Activated T-cell treated with anti-CD3 and anti-CD28 coated beads, Interleukin-2, amount 50 U/mL, for 48 hours (primary cell): ENCODE results near the gene PCNX2.

Experiments used
- DNase-seq, 2 experiments: peaks; one replicate each; pipeline ENCODE4 v3.0.0-alpha.2; 2020

PCNX2 gene

DNA sequence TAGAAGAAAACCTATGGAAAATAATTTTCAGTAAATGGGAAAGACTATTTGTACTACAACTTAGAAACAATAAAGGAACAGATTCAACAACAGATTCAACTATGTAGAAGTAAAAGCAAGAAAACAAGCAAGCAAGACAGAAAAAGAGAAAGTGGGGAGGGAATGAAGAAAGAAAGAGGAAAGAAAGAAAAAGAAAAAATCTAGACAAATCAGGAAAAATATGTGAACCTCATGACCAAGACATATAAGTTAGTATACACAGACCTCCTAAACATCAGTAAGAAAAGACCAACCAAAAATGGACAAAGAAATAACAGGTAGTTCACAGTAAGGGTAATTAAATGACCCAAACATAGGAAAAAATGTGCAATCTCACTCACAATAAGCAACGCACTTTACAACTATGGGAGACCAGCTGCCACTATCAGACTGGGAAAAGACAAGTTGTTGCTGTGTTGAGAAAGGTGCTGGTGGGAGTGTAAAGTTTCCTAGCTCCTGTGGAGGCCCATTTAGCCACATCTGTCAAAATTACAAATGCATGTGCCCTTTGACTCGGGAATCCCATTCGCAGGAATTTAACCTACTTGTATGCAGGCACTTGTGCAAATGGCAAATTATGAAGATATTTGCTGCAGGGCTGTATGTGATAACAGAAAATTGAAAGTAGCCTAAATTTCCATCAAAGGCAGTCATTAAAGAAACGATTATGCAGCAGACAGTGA lies 18.1 kb upstream of the PCNX2 start:
- DNase-seq = no peak

DNA sequence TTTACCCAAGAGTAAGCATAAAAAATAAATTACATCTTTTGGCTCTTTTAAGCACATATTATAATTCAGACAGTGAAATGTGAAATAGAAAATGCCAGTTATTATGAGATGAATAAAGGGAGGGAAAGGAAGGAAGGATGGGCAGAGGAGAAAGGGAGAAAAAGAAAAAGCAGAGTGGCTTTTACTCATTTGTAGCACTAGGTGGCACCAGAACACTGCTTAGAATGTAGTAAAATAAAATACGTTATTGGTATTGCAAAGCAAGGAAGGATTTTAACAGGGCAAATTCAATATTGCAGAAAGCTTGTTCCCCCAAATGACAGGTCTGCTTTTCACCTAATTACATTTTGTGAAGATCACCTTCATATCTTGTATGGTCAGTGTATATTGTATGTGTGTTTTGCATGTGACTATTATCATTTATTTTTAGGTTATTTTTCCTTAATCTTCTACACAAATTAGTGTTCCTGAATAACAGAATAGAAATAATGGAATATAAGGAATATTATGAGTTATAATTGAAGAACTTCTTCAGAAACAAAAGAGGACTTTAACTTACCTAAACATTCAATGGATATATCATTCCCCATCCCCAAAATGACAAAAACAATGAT lies 9.1 kb upstream of the PCNX2 start:
- no peak for DNase-seq

DNA sequence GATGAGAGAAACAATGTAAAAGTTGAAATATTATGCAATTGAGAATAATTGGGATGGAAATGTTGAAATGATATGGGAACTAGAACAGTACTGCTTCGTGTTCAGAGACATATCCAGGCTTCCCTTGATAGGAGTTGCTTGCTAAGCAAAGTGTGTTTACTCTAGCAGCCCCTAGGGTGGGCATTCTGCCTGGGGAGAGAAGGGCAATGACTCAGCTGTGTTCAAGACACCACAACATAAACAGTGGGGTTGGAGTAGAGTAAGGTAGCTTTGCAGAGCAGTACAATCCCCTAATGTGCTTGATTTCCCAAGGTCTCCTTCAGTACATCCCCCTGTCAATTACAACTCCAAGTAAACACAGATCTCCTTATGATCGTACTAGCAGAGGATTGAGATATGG lies 4.8 kb upstream of the PCNX2 start:
- no peak for DNase-seq

DNA sequence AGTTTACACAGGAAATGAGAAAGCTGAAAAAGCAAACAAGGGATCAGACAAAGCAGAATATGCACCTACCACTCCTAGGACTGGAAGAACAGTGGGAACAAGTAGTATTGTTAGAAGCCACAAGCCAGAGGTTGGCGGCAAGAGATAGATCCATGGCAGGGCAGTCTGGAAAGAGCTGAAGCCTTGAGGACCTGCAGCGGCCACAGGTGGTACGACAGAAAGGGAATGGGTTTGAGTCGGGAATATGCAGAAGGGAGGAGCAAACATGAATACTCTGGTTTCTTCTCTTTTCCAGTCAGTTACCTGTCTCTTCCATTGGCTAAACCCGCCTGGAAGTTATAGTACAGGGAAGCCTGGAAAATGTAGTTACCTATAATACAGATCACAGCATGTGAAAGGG lies 3.9 kb upstream of the PCNX2 start:
- no peak for DNase-seq

DNA sequence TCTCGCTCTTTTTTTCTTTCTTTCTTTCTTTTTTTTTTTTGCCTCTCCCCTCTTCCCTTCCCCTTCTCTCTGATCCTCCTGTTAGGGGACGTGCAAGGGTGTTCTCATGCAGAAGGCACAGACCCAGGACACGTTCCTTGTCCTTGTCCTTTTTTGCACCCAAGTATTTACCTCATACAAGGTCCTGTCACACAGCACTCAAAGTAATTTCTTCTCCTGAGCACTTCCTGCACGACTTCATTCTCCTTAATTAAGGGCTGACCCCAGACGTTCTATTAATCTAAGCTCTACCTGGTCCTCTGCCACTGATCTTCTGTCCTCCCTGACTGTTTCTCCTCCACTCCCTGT lies 424 bp upstream of the PCNX2 start:
- no peak for DNase-seq

DNA sequence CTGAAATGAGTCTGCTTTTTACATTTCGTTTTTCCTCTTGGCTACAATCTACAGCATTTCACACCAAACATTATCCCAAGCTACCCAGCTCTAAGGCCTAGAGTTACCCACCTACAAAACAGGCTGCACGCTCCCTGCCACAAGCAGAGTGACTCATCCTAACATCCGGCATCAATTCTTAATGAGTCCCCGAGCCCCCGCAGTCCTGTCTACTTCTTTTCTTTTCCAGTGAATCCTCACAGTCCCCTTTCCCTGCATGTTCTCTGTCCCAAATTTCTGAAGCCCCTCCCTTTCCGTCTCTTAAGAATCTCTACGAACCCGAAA lies 650 bp downstream of the PCNX2 start:
- DNase-seq = no peak

DNA sequence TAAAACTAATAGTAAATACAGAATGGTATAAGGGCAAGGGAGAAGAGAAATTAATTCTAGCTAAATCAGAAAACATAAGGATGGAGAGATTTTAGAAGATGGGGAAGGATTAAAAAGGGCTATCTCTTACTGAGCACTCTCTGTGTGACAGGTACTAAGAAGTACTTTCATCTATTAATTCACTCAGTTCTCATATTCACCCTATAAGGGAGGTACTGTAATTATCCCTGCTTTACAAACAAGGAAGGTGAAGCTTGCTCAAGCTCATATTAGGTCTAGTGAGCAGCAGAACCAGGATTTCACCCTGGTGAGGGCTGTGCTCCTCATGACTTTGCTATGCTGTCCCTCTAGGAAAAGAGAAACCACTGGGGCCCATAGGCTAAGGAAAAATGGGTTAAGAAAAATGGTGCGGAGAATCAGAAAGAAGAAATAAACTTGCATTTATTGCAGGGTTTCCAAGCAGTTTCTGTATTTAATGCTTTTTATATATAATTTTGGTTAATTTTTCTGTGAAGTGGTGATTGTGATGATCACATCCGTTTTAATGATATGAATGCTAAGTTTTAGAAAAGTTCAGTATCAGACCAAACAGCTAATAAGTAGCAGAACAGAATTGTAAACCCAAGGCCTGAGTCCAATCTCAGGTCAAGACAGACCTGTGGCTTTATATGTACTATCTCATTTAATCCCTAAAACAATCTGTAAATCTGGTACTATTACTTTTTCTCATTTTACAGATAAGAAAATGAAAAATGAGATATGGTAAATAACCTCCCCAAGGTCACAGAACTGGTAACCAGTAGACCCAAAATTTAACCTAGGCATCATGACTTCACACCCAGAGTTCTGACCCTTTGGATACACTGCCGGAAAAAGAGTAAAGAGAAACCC lies 1.7 kb downstream of the PCNX2 start:
- no peak for DNase-seq

DNA sequence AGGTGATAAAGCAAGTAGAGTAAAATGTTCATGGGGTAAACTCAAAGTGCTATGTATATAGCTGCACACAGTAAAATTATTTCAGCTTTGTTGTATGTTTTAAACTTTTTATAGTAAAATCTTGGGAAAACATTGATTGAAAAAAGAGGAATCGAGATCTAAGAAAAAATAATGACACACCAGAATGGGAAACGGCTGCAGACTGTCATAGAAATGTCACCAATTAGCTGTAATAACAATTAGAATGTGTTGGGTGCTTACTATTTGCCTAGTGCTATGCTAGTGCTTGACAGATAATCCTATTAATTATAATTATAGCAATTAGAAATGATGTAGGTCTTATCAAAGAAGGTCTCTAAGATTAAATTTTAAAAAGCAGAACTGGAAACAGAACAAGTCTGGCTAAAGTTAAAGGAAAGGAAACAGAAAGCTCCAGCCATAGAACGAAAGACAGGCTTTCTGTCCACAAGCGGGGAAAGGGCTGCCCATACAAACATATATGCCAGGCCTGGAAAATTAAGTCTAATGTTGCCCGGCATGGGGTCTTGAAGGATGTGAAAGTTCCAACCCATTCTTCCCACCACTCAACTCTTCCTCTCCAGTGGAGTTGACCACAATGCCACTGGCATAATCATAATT lies 5.0 kb downstream of the PCNX2 start:
- DNase-seq = no peak

DNA sequence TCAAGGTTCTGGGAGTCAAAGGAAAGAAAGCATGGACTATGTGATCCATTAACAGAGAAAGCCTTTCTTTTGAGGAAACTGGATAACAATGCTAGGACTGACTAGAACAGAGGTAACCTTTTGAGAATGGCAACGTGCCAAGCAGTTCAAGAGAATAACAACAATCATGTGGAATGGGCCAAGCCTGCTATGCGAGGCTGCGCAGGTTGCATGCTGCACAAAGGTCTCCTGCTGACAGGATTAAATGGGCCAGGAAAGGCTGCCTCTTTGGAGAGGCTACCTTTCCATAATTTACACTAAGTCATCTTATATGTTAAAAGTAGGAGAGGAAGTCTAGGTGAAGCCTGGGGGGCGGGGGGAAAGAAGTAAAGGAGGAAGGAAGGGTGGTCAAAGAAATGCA lies 5.8 kb downstream of the PCNX2 start:
- DNase-seq = no peak

DNA sequence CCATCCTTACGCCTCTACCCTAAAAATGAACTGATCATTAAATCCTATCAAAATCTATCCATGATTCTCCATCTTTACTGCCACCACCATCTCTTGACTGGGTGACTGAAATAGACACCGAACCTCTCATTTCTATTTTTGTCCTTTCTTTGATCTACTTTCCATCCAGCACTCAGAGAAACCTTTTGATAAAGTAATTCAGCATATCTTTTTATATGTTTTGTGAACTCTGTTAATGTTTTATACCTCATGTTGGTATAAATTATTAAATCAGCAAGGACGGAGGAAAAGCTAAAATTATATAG lies 13.0 kb downstream of the PCNX2 start:
- no peak for DNase-seq

DNA sequence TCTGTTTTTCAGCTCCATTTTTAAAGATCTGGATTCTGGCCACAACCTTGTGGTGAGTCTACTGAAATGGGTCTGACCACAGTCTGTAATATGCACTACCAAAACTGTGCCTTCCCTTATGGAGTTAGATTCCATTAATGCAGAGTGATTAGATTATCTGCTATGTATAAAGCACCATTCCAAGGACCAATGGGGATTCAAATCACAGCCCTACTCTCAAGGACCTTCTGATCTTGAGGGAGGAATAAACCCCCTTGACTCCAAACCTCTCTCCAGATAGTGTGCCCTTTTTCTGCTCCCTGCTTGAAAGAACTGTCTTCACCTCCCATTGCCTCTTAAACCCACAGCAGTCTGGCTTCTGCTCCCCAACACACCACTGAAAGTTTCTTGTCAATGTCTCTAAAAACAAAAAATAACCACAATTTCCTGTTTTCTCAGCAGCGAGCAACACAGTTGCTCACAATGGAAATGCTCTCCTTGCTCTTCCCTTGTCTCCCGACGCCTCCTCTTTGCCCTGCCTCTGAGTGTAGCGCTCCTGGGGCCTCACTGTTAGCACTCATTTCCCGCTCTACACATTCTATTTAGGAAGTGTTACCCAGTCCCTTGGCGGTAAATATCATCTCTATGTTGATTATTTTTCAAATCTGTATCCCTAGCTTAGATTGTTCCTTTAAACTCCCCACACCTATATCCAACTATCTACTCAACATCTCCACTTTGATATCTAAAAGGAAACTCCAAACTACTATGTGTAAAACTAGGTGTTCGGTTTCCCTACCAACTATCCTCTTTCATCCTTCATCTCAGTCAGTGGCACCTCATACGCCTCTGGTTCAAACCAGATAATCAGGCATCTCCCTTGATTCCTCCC lies 13.6 kb downstream of the PCNX2 start:
- peak in 1 of 2 experiments; percentile 33 for DNase-seq

DNA sequence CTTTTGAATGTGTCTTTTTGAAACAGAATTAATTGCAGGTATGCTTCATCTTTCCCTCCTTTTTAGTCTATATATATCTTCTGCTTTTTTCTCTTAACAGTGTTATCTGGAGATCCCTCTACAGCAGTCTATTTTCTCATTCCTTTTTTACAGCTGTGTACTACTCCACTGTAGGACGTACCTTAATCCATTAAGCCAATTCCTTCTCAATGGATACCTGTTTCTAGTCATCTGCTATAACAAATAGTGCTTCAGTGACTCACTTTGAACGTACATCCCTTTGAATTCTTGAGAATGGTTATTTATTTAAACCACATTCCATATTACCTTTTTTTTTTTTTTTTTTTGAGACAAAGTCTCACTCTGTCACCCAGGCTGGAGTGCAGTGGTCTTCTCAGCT lies 15.6 kb downstream of the PCNX2 start:
- no peak for DNase-seq

DNA sequence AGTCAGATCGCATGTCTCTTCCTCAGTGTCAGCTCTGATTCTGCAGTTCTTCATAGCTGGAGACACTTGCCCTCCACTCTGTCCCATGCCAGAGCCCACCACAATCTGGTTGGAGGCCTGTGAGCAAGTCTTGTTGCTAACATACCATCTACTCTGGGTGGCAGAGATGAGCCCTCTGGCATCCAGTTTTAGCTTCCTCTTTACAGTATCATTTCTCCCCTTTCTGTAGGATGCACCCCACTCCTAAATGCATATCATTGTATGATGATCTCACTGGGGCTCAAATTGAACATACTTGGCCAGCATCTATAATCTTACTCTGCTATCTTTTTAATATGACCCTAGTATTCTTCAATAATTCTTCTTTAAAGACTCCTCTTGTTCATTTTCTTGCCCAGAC lies 16.9 kb downstream of the PCNX2 start:
- DNase-seq = no peak

DNA sequence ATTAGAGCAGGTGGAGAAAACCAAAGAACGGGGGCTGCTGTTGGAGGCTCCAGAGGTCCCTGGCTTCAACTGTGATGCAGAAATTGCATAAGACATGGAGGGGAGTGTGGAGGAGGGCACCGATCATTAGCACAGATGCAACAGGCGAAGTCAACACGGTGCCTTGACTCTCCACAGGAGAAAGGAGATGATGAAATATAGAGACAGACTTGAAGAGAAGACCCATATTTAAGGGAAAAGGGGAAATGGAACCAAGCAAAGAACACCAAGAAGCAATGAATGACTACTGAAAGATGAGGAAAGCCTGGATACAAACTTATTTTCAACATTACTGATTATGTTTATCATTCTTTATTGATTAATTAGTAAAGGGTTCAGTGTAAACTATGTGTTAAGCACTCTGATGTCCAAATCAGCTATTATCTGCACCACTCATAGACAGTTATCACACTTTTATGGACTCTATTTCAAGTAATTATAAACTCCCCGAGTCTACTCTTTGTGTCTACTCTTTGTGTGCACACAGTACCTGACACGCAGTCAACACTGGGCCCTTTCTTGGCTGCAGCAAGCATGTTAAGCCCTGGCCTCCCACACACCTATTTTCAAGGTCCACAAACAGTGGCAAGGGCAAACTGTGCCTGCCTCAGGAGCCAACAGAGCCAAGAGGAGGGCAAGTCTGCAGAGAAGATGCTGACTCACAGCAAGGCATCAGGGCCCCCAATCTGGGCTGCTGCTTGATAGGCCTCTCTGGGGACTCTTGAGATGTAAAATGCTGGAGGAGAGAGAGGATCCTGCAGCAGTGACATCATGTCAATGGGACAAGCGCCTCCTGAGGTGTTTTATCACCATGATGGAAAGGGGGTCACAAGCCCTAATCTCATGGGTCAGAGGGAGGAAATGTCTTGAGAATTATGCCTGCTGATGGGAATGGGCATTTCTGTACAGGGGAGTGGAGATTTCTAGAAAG lies 17.6 kb downstream of the PCNX2 start:
- DNase-seq = no peak

DNA sequence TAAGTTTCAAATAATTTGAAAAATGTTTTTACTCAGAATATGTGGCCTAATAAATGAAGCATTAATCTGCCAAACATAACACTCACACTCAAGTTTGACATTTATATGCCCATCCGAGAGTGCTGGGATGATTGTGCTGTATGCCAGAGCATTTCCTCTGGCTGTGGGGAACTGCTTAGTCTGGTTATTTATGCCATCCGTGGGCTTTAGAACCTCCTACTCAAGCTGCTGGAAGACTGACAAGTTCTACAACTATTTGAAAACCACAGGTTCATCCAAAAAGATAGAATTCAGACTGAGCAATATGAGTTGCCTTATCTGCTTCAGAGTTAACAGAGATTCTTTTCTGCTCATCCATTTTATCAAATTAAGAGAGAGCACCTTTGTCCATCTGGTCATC lies 25.9 kb downstream of the PCNX2 start:
- DNase-seq = no peak

DNA sequence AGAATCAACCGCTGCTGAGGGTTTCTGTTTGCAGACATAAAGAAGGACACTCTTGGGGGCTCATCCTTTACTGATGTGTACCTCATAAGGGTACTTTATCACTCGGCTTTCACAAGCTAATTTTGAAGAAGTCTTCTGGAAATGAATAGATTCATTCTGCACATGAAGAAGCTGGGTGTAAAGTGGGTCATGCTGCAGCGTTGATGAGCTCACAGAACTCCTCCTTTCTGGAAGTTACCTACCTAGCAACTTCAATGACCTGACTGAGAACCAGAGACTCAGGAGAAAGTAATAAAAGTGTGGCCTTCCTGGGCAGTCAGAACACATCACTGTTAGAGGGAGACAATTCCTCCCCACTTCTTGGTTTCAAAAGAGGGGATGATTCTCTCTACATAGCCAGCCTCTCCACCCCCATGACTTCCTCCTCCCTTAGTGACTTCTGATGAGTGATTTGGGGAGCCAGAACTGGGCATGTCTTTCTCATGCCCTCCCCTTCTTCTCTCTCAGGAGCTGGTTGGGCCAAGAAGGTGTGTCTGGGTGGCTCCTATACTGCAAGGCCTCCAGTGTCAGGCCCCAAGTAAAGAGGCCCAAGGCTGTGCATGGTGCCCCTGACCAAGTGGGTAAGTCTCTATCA lies 27.0 kb downstream of the PCNX2 start:
- no peak for DNase-seq

DNA sequence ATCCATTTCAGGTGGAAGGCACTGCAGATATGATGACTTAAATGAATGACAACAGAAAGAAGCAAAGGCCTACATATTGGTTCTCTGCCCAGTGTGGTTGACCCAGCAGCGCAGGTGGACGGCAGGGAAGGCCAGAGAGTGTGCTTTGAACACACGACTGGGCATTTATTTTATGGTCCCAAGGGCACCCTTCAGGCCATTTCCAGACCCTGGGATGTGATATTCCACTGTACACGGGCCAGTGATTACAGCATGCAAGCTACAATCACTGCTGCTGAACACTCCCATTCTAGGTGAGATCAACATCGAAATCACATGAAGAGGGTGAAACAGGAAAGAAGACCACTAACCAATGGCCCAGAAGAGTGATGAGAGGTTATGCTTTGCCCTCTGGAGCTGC lies 33.8 kb downstream of the PCNX2 start:
- no peak for DNase-seq

DNA sequence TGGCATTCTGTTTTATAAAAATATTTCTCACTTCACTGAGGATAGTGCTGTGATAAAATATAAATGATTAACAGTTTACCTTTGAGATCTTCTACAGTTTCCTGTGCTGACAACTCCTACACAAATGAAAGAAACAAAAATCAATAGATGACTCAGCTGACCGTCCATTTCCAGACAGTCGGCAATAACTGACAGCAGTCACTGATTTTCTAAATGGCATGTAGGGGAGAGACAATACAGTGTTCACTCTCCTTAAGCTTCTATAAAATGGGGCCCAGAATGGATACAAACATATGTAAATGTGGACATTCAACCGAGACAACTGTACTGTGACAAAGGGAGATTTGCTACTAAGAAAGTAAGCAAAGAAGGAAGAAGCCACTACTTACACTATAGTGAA lies 34.3 kb downstream of the PCNX2 start:
- no peak for DNase-seq

DNA sequence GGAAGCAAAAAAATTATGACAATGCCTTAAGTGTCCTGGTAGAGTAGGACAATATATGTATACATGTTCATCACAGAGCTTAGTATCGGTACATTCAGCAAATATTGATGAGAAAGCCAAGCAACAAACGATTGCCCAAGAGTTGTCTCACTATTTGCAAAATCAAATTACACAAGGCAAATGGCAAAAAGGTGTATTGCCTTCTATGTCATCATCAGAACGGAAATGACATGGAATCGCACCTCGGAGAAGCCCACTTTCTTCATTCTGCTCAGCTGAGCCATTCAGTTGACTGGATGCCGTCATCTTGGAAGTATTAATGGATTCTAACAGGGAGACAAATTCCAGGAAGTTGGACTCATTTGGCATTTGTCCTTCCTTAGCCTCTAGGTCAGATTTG lies 37.7 kb downstream of the PCNX2 start:
- DNase-seq = no peak

DNA sequence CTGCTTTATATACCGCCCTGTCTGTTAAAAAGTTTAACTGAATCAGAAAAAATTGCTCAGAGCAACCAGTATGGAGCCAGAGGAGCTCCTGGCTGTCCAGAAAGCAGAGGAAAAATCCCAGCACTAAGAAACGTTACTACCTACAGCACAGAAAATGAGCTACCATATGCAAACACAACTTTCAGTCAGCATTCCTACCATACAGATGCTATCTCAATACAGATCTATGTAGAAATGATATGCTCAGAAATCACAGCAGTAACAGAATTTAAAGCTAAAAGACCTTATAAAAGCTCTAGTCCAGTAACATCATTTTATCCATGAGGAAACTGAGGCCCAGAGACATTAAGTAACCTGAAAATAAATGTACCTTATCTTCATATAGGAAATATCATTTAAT lies 38.7 kb downstream of the PCNX2 start:
- DNase-seq = no peak

DNA sequence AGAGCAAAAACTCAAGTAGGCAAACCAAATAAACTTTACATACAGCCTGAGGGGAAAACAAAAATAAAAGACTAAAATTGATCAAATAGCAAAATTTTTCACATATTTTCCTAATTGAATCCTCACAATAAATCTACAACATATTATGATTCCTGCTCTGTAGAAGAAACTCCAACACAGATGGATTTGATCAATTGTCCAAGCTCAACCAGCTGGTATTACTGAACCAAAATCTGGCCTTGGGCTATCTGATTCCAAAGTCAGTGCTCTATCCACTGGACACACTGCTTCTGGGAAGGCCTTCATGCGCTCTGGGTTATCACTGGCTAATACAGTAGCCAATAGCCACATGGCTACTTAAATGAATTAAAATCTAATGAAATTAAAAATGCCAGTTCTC lies 39.3 kb downstream of the PCNX2 start:
- no peak for DNase-seq
